ENCODE data around the gene ZNF587. TPM values are rescaled to one million over a fixed set of nuclear protein-coding genes. Genes with fewer than 3 reads are reported as not detected.

The ZNF587 gene
- total and polyA plus RNA-seq, 2 of the 8 experiments (the other 6 are each of a cell fraction or from before 2014, with no cell fraction given), result 18.1 to 42.1 TPM

- no peak overlapping the region for H4K8ac ChIP-seq (ENCODE audit: extremely low read depth, insufficient read depth, low read length)
- H2BK5ac ChIP-seq (ENCODE audit: low read depth, low read length), result no peak overlapping the region
- no peak overlapping the region for H4K5ac ChIP-seq (ENCODE audit: insufficient read length, low read depth, low read length)
- no peak overlapping the region for H3K27ac ChIP-seq (ENCODE audit: low read depth, low read length)
- H3K4me2 ChIP-seq (ENCODE audit: insufficient read depth in 1 of 2, low read depth in 2 of 2, low read length in 2 of 2), result no peak overlapping the region
- POLR2A ChIA-PET (ENCODE audit: partially characterized antibody), result interaction anchor here (1.0 to 8.7 kb wide), 9 partner anchors 10 to 57 kb away, joined by 3 to 94 read pairs (median 3); partner anchors contain the start of genes ZNF552 and ZNF814
- H2AFZ ChIP-seq (ENCODE audit: low read length), result no peak overlapping the region
- H3K79me2 ChIP-seq (ENCODE audit: control insufficient read depth in 1 of 2, insufficient read depth in 2 of 2, low read length in 2 of 2), result peaks cover 10 to 76% of the 10 kb centered on the region in 2 experiments
- H3K14ac ChIP-seq (ENCODE audit: insufficient read length), result no peak overlapping the region
- no peak overlapping the region for H2BK120ac ChIP-seq (replicated peaks; ENCODE audit: low read depth, low read length)
- peaks cover 10% of the 10 kb centered on the region for H3K79me1 ChIP-seq (ENCODE audit: low read depth, low read length)
- H4K20me1 ChIP-seq (replicated peaks in 1 of 2; ENCODE audit: control insufficient read depth in 1 of 2, insufficient read depth in 2 of 2, low read length in 2 of 2), result peaks cover 0 to 7% of the 10 kb centered on the region in 2 experiments
- FAIRE-seq, result no peak
- H2BK20ac ChIP-seq (ENCODE audit: low read length), result no peak overlapping the region
- DNase-seq (ENCODE audit: low read depth in 1 of 2, low spot score in 2 of 2), result no peak
- no peaks in the 10 kb centered on the region for H3K4me1 ChIP-seq (replicated peaks in 1 of 4; ENCODE audit: control insufficient read depth in 3 of 4, insufficient read depth in 4 of 4, low read length in 3 of 4)
- H2BK12ac ChIP-seq (ENCODE audit: low read depth, low read length), result no peak overlapping the region
- H3K9ac ChIP-seq (replicated peaks in 1 of 4; ENCODE audit: extremely low read depth in 1 of 4, low read depth in 3 of 4, low read length in 3 of 4), result no peak overlapping the region
- H2BK15ac ChIP-seq (ENCODE audit: low read length), result no peak overlapping the region
- H3K36me3 ChIP-seq (ENCODE audit: control insufficient read depth in 2 of 4, insufficient read depth in 4 of 4, low read length in 3 of 4), result peaks cover 37 to 75% (median 61%) of the 10 kb centered on the region in 4 experiments
- CTCF ChIA-PET (ENCODE audit: partially characterized antibody), result no interaction called here
- H3K27me3 ChIP-seq (replicated peaks in 1 of 4; ENCODE audit: control insufficient read depth in 3 of 4, extremely low read depth in 1 of 4, insufficient read depth in 3 of 4, low read length in 3 of 4), result no peaks in the 10 kb centered on the region
- no peak overlapping the region for H3K23ac ChIP-seq (ENCODE audit: insufficient read length)
- H3K23me2 ChIP-seq (ENCODE audit: low read depth, low read length), result no peaks in the 10 kb centered on the region
- no peak overlapping the region for H3K4ac ChIP-seq (replicated peaks; ENCODE audit: insufficient read length, low read depth, low read length)
- peaks cover 46 to 50% of the 10 kb centered on the region in 2 experiments for H3K9me3 ChIP-seq (ENCODE audit: insufficient read depth in 2 of 2, low read depth in 1 of 2, low read length in 1 of 2)
- H2AK5ac ChIP-seq (ENCODE audit: low read depth, low read length), result no peak overlapping the region
- no peak overlapping the region for H3K56ac ChIP-seq (replicated peaks; ENCODE audit: insufficient read length, low read depth, low read length)
- no peak overlapping the region for H3K18ac ChIP-seq (ENCODE audit: extremely low read depth, low read length)
- no peak overlapping the region for H4K91ac ChIP-seq (replicated peaks; ENCODE audit: insufficient read length, low read length)
- no peak overlapping the region for H3K4me3 ChIP-seq (ENCODE audit: extremely low read depth in 1 of 4, insufficient read depth in 2 of 4, low read depth in 3 of 4, low read length in 4 of 4)
- TF ChIP-seq POLR2A (IDR thresholded peaks at IDR 0.05; ENCODE audit: control extremely low read depth in 1 of 2, low read depth in 2 of 2, low read length in 2 of 2), result peak in 1 of 2 experiments; percentile 16; a peak in 1 of 3 replicates
- TF ChIP-seq KDM5A (IDR thresholded peaks at IDR 0.05; ENCODE audit: low read length), result no peak
- no peak for TF ChIP-seq KDM4A (IDR thresholded peaks at IDR 0.05; ENCODE audit: low read depth, low read length, severe bottlenecking)
- peak; percentile 22; the same call in 1 of the 2 replicates for TF ChIP-seq POLR2AphosphoS5 (IDR thresholded peaks at IDR 0.05; ENCODE audit: low read depth, low read length)
- TF ChIP-seq CEBPB (IDR thresholded peaks at IDR 0.05; ENCODE audit: low read depth, low read length), result no peak
Measured at GRCh38 chr19:57872450-57872849, 22.8 kb downstream of the ZNF587 start.

Measured in H1 (cell line).